ENCODE measurements around the gene SPECC1. TPM values are rescaled to one million over a fixed set of nuclear protein-coding genes. Genes with fewer than 3 reads are reported as not detected.

Gene SPECC1
- total RNA-seq, 1 donor from 2014 or later: 69.6 TPM

DNA sequence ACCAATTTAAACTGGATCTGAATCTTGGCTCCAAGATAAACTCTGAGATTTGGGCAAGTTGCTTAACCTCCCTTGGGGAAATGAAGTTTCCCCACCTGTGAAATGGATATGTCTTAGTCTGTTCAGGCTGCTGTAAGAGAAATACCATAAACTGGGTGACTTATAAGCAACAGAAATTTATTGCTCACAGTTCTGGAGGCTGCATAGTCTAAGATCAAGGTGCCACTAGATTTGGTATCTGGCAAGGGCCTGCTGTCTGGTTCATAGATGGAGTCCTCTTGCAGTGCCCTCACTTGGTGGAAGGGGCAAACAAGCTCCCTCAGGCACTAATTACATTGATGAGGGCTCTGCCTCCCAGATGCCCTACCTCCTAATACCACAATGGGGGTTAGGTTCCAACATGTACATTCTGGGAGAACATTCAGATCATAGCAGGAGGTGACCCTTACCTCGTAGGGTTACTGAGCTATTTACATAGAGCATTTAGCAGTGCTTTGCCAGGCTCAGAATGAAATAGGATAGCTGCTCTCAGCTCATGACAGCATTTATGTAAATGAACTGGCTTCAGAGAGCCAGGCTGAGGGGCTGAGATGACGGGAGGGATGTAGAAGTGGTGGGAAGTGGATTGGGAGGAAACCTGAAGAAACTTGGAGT is 83.9 kb downstream of the SPECC1 start:
- Mint-ChIP-seq H3K27ac (peak overlapping the region; percentile 14), H3K36me3 (ENCODE audit: insufficient read depth) (peaks cover 3% of the 10 kb centered on the region), H3K4me1 (ENCODE audit: low read depth) (peaks cover 19% of the 10 kb centered on the region), H3K9me3 (ENCODE audit: low read depth) (peaks cover 7% of the 10 kb centered on the region), H3K27me3 (peaks cover 72% of the 10 kb centered on the region), H3K4me3 (ENCODE audit: low read depth) (no peak overlapping the region)
- TF ChIP-seq, protein P1, sequence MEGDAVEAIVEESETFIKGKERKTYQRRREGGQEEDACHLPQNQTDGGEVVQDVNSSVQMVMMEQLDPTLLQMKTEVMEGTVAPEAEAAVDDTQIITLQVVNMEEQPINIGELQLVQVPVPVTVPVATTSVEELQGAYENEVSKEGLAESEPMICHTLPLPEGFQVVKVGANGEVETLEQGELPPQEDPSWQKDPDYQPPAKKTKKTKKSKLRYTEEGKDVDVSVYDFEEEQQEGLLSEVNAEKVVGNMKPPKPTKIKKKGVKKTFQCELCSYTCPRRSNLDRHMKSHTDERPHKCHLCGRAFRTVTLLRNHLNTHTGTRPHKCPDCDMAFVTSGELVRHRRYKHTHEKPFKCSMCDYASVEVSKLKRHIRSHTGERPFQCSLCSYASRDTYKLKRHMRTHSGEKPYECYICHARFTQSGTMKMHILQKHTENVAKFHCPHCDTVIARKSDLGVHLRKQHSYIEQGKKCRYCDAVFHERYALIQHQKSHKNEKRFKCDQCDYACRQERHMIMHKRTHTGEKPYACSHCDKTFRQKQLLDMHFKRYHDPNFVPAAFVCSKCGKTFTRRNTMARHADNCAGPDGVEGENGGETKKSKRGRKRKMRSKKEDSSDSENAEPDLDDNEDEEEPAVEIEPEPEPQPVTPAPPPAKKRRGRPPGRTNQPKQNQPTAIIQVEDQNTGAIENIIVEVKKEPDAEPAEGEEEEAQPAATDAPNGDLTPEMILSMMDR (IDR thresholded peaks at IDR 0.05; ENCODE audit: unreplicated experiment): no peak
- DNase-seq (ENCODE audit: low spot score, unreplicated experiment): no peak

DNA sequence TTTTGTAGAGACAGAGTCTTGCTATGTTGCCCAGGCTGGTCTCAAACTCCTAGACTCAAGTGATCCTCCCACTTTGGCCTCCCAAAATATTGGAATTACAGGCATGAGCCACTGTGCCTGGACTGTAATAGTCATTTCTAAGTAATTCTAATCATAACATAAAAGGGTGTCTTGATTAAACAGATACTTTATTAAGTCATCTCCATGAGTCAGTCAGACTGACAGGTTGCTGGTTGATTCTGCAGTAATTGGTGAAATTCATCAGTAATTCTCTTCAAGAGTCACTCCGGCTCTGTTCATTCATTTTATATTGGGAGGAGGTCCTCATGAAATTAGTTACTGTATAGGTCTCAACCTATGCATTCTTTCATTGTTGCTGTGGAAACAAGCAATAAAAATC is 85.6 kb downstream of the SPECC1 start:
- Mint-ChIP-seq H3K4me1 (ENCODE audit: low read depth) (peaks cover 15% of the 10 kb centered on the region), H3K27me3 (peaks cover 69% of the 10 kb centered on the region), H3K9me3 (ENCODE audit: low read depth) (peaks cover 3% of the 10 kb centered on the region), H3K4me3 (ENCODE audit: low read depth) (no peak overlapping the region), H3K27ac (no peak overlapping the region), H3K36me3 (ENCODE audit: insufficient read depth) (no peaks in the 10 kb centered on the region)
- TF ChIP-seq, protein P1 (IDR thresholded peaks at IDR 0.05; ENCODE audit: unreplicated experiment): no peak
- no peak for DNase-seq (ENCODE audit: low spot score, unreplicated experiment)

DNA sequence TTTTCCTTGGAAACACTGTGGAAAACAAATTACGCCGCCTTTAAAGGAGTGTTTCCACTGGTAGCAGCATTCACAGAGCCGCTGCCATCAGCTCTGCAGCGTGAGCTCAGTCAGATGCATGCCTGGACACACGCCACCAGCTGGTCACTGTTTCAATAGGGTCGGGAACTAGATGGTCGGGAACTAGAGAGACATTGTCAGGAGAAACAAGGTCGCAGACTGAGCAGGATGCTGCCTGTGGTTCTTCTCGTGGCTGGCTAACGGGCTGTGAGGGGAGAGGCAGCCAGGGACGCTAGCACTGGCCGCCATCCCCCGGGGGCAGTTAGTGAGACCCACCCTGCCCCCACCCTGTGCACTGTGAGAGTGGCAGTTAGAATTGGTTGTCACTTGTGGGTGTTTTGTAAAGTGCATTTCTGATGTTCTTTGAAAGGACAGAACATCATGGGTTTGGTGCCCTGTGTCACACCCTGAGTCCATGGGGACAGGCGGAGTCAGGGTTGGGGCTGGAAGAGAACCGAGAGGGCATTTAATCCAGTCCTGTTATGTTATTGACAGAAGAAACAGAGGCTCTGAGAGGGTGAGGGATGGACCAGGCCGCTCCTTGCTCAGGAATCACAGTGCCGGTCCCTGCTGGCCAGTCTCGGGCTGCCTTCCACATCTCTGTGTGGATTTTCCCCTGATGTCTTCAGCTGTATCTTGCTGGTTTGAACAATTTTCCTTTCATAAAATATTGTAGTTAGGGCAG is 86.3 kb downstream of the SPECC1 start:
- H3K27ac Mint-ChIP-seq: peak overlapping the region; percentile 51
- peaks cover 65% of the 10 kb centered on the region for H3K27me3 Mint-ChIP-seq
- no peaks in the 10 kb centered on the region for H3K36me3 Mint-ChIP-seq (ENCODE audit: insufficient read depth)
- H3K4me1 Mint-ChIP-seq (ENCODE audit: low read depth): peaks cover 15% of the 10 kb centered on the region
- peaks cover 3% of the 10 kb centered on the region for H3K9me3 Mint-ChIP-seq (ENCODE audit: low read depth)
- H3K4me3 Mint-ChIP-seq (ENCODE audit: low read depth): no peak overlapping the region
- TF ChIP-seq, protein P1 (IDR thresholded peaks at IDR 0.05; ENCODE audit: unreplicated experiment): peak; percentile 53
- DNase-seq (ENCODE audit: low spot score, unreplicated experiment): peak; percentile 24

DNA sequence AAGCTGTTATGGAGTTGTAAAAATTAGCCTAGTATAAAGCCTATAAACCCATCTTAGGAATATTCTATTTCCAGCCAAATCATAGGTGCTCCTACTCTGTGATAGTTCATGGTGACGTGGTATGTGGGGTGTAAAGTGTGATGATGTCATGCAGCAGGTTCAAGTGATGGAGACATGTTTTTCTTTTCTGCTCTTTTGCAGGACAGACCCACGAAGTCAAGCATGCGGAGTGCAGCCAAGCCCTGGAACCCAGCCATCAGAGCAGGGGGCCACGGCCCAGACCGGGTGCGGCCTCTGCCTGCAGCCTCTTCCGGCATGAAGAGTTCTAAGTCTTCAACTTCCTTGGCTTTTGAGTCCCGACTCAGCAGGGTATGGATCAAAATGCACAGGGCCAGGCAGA is 87.3 kb downstream of the SPECC1 start:
- Mint-ChIP-seq H3K4me3 (ENCODE audit: low read depth) (no peak overlapping the region), H3K9me3 (ENCODE audit: low read depth) (peaks cover 3% of the 10 kb centered on the region), H3K27me3 (peaks cover 66% of the 10 kb centered on the region), H3K27ac (no peak overlapping the region), H3K4me1 (ENCODE audit: low read depth) (peaks cover 15% of the 10 kb centered on the region), H3K36me3 (ENCODE audit: insufficient read depth) (peaks cover 4% of the 10 kb centered on the region)
- DNase-seq (ENCODE audit: low spot score, unreplicated experiment): no peak
- TF ChIP-seq, protein P1 (IDR thresholded peaks at IDR 0.05; ENCODE audit: unreplicated experiment): no peak

DNA sequence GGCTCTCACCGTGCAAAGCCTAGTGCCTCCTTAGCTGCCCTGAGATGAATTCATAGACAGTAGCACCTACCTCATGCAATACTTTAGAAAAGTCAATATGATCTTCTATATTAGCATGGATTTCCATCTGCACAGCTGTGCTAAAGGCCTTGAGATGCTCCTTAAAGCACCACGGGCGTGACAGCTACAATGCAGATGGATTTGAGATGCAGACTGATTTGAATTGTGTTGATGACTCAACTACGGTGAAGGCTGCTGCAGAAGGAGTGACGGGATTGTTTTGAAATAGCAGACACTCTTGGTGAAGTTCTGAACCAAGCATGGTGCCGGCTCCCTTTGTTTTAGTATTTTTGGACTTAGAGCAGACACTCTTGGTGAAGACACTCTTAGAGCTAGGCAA is 88.2 kb downstream of the SPECC1 start:
- H3K4me3 Mint-ChIP-seq (ENCODE audit: low read depth): no peak overlapping the region
- TF ChIP-seq, protein P1 (IDR thresholded peaks at IDR 0.05; ENCODE audit: unreplicated experiment): no peak
- H3K36me3 Mint-ChIP-seq (ENCODE audit: insufficient read depth): peaks cover 4% of the 10 kb centered on the region
- DNase-seq (ENCODE audit: low spot score, unreplicated experiment): no peak
- no peak overlapping the region for H3K27ac Mint-ChIP-seq
- peaks cover 68% of the 10 kb centered on the region for H3K27me3 Mint-ChIP-seq
- peaks cover 2% of the 10 kb centered on the region for H3K9me3 Mint-ChIP-seq (ENCODE audit: low read depth)
- peaks cover 7% of the 10 kb centered on the region for H3K4me1 Mint-ChIP-seq (ENCODE audit: low read depth)
